Skin of body (tissue), 2 donors: ENCODE data around the gene SERGEF. TPM values are rescaled to one million over a fixed set of nuclear protein-coding genes. Genes with fewer than 3 reads are reported as not detected.

ENCODE experiments used
- DNase-seq: peaks from one replicate; lab custom pipeline; 2025; lab: John Stamatoyannopoulos, UW
- total RNA-seq: library from RNA; depleted of rRNA; stranded (reverse); fragments of >200 nt; gene quantifications from one replicate; pipeline ENCODE4 v1.2.3, GENCODE V29; 2014

SERGEF gene
- total RNA-seq, 1 donor from 2014 or later, result 14.6 TPM

DNA sequence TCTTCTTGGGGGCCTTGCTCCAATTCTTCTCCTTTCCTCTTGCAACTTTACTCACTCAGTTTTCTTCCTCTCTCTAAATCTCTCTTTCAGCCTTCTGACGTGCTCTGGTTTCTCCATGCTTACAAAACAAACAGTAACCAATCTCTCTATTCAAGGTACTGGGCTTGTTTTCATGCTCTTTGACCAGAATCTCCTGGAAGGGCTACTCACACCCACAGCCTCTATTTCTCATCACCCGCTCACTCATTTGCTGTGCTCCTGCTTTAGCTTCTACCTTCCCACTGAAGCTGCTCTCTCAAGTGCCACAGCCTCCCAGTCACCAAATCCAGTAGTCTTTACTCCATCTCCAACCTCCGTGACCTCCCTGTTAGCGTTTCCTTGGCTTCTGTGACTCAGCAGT is 60.4 kb downstream of the SERGEF start:
- no peak for DNase-seq

DNA sequence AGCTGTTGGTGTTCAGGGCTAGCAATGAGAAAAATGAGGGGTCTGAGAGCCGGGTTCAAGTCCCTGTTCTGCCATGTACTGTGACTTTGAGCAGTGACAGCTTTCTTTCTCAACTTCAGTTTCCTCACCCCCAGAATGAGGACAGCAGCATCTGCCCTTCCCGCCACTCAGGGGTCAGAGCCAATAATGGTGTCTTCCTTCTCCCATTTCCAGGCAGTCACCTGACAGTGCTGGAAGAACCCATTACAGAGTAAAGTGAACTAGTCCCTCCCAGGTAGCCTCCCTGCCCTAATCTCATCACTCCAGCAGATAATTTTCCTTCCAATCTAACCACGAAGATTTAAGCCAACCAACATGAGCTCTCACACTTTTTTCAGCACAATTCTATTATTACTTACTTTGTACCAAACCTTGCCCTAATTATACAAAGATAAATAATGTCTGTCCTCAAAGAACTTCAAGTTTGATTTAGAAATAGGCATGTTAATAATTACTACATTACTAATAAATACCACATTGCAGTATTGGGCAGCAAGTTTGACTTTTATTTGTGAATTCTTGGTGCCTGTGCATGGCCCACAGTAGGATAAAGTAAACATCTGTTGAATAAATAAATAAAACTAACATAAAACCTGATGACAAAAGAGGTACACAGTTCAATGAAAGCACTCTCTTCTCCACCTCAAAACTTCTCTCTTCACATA is 61.0 kb downstream of the SERGEF start:
- no peak for DNase-seq

DNA sequence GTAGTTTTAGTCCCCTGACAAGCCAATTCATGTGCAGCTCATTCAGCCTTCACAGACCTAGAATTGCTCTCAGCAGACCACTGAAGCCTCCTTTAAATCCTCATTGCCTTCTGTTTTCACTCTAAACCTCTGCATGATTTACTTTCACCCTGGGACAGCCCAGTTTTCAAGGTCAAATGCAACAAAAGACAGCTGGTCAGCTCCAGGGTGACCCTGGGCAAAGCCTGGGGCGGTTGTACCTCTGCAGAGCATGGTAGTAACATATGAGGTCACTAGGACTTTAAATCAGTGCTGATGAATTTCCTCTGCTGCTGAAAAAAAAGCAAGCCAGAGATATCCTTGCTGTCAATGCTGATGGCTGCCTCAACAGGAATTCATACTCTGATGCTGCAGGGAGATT is 62.2 kb downstream of the SERGEF start:
- DNase-seq, result no peak

DNA sequence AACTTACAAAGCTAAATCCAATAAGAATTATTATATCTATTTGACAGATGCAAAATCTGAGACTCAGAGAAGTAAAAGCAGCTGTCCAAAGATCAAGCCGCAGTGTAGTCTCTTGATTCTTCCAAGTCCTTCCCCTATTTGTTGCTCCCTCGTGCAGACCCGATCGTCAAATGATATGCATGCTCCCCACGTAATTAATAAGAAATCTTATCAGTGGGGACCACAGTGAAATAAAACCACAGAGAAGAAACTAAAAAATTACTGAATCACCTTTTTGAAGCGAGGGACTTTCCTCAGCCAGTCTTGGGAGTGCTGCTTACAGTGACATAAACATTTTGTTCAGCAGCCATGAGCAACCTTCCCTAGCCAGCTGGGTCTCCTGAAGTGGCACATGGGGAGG is 64.6 kb downstream of the SERGEF start:
- DNase-seq, result no peak

DNA sequence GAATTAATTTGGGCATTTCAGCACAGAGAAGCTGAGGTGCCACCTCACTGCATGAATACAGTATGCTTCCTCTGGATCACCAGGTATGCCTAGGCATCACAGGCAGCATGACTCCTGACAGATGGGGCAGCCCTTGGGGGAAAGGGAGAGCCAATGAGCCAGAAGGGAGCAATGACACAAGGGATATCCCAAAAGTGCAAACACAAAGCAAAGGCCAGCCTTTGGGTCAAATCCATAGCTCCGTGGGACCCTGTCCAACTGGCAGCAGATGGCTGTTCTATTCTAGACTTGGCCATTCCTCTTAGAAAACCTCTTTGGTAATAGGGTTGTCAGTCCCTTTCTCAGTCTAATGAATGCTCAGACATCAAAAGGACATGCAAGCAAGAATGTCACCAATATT is 73.3 kb downstream of the SERGEF start:
- DNase-seq, result no peak

DNA sequence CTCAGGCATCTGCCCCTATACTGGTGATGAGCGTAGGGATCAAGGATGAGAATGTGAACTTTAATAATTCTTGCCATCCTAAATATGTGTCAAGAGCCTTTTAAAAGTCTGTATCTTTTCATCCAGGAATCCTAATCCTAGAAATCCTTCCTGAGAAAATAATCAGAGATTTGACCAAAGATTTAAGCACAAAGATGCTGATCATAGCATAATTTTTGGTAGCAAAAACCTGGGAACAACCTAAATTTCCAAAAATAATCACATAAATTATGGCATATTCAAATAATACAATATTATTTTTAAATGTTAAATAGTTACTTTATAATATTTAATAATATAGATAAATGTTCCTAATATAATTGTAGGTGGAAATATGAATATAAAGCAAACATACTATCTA is 76.1 kb downstream of the SERGEF start:
- DNase-seq, result no peak

DNA sequence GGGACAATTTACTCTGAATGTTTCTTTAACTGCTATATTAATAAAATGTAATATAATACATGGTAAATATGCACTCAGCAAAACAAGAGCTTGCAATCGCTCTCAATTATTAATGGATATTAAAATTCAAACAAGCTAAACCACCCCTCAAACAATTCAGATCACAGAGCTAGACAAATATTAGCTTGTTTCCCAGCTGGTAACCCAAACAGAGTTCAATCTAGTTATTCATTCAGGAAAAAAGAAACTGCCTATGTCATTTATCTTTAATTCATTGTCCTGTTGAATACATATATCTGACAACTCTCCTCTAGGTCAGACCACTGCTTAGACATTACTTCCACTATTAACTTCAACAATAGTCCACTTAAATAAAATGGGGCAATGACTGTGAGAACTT is 78.7 kb downstream of the SERGEF start:
- no peak for DNase-seq

DNA sequence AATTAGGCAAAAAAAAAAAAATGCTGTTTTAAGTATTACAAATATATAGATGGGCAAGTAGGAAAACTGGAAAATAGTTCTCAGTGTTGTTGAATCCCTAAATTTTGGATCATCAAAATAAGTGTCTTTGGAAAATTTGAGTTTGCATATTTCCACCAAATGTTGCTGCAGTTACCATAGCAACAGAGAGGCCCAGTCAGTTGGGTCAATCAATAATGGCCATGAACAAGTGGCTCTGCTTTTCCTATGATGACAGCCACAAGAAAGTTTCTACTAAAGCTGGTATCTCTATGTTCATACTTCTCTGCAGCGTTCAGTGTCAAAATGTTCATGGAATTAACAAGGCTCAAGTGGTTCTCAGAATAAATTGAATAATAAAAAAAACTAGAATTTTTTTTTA is 79.1 kb downstream of the SERGEF start:
- no peak for DNase-seq

DNA sequence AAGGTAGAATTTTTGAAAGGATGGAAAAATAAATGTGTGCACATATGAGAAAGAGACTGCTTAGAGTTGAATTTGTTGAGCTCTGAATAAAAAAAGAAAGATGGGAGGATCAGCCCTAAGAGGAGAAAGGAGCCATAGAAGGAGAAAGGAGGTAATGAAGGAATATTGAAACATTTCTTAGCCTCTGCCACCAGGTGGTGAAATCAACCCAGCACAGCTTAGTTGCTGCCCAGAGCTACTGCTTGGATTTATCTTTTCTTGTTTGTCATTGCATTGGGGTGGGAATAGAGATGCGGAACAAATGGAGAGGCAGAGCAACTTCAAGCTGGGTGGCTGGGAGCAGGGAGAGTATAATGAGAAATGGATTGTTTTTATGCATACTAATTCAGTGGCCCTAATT is 80.4 kb downstream of the SERGEF start:
- no peak for DNase-seq

DNA sequence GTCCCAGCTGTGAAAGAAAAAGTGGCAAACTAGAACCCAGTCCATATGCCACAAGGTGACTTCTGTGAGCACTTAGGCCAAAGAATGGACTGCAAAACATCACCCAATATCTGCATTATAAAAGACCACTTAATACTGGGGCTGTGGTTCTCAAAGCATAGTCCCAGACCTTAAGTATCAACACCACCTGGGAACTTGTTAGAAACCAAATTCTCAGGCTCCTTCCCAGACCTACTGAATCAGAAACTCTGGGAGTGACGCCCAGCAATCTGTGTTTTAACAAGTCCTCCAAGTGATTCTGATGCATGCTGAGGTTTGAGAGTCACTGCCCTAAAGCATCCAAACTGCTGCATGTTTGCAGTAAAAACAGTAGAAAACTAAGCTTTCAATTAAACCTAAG is 81.3 kb downstream of the SERGEF start:
- DNase-seq, result no peak

DNA sequence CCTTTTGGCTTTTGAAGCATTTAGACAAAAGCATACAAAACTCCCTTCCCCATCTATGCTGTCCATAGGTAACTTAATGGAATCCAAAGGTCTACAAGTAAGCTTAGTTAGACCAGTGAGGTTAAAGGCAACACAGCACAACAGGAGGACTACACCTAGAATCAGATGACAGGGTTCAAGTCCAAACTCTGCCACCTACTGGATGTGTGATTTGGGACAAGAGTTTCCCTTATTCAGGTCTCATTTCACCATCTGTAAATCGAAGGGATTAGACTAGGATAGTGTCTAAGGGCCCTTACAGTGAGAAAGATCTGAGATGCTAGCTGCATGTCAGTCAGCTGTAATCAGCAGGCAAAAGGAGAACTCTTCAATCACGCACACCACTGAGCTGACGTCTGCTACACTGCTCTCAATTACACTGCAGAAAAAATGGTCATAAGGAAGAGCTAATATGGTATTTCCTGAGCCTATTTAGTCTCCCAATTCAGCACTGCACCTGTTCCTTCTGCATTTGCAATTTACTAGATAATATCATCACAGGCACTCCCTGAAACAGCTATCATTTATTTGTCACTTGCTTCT is 82.2 kb downstream of the SERGEF start:
- no peak for DNase-seq

DNA sequence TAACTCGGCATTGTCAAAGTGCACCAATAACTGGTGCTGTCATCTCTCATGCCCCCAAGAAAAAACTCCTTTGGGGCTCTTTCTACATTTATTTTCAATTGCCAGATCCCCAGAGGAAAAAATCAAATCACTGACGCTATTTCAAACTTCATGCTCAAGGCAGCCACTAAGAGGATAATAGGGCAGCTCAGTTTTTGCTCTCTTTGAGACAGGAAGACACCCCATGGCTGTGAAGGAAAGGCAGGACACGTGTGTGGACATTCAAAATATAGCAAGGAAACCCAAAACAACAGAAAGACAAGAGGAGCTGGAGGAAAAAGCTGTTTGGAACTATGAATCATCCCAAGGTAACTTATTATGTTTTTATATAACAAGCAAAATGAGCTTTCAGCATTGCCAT is 83.7 kb downstream of the SERGEF start:
- DNase-seq, result no peak

DNA sequence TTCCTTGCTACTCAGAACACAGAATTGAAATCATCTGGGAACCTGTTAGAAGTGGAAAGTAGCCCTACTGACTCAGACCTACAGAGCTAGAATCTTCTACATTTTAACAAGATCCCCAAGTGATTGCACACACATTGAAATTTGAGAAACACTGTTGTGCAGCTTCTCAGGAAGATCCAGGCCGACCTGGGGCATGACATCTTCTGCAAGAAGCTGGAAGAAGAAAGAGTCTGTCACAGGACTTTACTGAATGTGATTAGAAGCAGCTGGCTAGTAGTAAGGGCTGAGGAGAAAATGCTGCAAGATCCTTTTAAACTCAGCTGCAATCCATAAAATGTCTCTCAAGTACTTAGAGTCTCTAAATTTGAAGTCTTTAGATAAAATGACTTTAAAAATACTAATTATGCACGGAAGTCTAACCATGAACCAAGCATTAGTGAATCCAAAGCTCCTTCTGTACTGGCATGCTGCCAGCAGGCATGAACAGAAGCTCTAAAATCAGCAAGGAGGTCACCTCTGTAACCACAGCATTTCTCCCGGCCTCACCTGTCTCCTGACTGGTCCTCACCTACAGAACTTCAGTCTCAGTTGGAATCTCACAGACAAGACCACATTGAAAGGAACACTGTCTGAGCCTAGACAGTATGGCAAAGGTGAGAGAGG is 85.0 kb downstream of the SERGEF start:
- DNase-seq, result peak; percentile 60

DNA sequence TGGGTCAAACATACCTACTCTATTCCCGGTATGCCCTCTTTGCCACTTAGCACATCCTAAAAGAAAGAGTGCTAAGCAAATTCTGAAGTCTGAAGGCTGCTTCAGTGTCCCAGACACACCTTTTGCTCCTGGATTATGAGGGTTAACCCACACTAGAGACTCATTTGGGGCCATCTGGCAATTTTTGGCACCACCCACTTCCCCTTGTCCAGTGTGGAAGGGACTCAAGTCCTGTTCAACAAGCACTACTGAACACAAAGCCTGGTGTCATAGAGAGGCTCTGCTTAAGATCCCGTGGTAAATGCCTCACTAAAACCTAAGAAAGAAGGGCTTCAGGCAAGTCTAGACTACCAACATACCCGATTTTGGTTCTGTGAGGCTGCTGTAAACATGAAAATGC is 85.8 kb downstream of the SERGEF start:
- no peak for DNase-seq

DNA sequence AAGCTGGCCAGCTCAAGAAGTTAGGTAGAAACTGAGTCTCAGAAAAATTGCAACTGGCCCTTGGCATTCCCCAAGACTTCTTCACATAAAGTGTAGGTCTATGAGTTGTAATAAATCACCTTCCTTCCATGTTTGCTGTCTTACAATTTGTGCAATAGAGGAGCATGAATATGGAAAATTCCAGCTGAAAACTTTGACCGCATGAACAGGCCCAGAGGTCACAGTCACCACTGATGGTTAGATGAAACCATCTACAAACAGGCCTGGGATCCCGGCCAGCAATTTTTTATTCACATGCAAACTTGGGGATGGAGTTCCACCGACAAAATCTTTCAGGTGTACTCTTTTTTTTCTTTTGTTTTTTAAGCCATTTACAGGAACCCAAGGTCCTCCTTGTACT is 88.1 kb downstream of the SERGEF start:
- DNase-seq, result no peak

DNA sequence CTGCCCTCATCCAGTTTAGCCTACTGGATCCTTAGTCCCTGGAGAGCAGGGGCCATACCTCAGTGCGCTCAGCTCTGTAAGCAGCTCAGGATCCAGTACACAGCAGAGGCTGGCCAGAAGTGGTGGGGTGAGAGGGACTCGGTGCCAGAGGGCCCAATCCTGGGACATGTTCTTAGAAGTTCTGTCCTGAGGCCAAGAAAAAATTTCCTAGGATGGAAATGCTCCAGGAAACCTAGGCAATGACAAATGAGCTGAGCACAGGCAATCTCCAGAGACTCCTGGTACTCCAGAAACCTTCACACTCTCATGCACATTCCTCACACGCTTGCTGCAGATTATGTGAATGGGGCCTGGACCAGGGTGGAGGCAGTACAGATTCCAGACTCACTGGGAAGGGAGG is 89.6 kb downstream of the SERGEF start:
- DNase-seq, result no peak

DNA sequence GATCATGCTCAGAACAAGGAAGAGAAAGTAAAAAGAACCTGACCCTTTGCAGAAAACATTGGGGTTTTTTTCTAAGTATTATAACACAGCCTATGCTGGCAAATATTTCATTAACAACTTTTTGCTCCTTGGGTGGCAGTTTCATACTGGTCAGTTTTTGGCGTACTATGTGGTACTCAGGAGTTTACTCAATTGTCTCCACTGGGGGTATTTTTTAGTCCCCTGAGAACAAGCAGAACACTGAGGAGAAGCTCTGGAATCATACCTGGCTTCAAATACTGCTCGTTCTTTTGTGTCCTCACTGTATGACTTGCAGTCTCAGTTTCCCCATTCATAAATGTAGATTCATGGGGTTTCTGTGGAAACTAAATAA is 90.4 kb downstream of the SERGEF start:
- no peak for DNase-seq

DNA sequence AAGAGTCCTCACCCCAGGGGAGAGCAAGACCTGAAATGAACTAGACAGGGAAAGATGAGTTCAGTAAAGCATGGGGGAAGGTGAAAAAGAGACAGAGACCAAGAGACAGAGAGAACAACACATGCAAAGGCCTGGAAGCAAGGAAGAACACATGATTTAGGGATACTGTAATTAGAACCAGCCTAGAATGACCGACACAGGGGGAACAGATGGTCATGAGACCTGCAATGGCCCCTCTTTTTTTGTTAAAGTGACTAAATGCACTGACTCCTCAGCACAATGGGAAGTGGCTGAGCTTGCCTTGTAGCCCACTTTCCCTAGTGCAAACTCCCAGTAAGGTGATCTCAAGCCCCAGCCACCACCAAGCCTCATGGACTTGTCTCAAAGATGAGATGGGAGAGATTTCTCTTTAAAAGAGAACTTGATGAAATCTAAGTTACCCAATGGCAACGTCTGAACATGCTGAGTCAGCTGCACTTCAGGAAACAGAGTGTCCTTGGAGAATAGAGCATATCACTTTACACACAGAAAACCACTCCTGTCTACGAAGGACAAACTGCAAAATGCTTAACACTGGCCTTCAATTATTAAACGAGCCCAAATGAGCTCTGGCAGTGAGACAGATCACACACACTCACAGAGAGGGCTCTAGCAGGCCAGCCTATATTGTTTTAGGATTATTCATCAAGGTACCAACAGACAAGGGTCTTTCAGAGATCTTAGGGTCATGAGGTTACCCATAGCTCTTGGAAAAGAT is 91.0 kb downstream of the SERGEF start:
- no peak for DNase-seq

DNA sequence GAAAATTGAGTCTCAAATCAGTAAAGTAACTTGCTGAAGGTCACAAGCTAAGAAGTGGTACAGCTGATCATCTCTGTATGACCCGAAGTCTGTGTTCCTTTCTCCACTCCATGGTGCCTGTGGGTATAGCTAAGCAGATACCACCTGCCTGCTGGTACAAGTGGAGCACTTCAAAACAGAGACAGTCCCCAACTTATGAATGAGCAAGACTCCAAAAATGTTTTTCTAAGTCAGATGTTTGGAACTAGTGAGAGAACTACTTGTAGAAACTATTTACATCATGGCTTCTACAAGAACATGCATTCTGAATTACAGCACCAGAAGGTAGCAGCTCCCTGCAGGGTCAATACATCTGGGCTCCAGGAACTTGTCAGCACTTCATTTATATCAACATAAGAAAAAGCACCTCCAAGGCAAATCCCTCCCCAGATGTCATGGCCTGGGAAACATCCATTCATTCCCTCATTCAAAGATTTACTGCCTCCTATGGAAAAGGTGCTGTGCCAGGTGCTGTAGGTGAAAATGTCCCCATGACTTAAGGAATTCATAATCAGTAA is 94.7 kb downstream of the SERGEF start:
- DNase-seq, result no peak

DNA sequence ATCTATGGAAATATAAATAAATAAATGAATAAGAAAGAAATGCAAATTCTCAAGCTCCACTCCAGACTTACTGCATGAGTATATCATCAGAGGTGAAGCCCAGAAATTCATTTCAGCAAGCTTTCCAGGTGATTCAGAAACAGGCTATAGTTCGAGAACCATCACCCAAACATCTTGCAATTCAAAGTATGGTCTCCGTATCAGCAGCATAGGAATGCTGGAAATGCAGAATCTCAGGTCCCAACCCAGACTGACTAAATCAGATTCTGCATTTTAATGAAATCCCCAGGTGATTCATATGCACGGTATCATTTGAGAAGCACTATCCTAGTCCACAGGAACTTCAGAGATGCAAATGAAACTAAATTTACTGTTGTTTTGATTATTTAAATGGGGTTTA is 95.3 kb downstream of the SERGEF start:
- DNase-seq, result no peak

DNA sequence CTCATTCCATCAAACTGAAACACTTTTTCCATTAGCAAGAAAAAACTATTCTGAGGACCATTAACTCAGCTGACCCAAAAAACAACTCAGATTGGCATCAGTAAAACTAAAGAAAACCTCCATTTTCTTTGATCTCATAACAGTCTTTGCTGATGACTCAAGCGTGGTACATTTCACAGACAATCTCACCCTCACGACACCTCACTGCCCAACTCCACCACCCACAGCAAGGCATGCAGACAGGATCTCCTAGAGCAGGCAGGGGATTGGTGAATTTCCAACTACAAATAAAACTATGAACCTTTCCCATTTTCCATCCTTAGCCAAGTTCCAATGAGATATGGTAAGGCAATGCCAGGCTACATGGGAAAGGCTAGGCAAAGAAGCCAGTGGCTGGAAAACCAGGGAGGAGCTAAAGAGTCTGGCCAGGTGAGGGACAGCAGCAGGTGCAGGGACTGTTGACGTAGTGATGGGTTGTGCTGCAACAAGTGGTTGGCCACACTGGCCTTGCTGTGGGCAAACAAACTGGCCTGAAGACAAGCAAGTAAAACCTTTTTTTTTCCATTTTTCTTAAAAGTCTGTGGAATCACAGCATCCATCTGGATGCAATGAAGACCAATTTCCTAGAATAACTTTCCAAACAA is 97.2 kb downstream of the SERGEF start:
- no peak for DNase-seq

DNA sequence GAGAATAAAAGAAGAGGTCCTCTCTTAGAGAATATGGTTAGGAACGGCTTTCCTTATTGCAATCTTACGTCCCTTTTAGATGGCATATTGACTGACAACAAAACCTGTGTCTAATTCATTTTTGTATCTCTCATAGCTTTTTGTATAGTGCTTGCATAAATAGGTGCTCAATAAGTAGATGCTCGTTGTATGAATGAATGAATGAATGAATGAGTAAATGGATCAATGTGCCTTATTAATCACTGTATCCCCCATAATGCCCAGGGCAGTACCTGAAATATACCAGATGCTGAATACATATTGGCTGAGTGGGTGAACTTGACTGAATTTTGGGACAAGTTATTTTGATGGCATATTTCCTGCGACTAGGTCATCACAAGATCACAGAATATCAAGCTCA is 97.9 kb downstream of the SERGEF start:
- no peak for DNase-seq
